AG09309 (cell line): ENCODE measurements around the gene RNF126.

Experiments
- DNase-seq: peaks from one replicate; pipeline ENCODE4 v3.0.0-alpha.2; 2010; ENCODE audit warnings: low read depth
- H3K4me3 ChIP-seq: 2 replicates; pipeline ENCODE4 v1.5.1; 2011; ENCODE audit warnings: mild to moderate bottlenecking, low read depth, low read length, moderate library complexity; ENCODE audit not compliant: control insufficient read depth
- CTCF ChIP-seq: IDR thresholded peaks from 2 replicates; pipeline ENCODE4 v1.5.1; 2011; ENCODE audit warnings: mild to moderate bottlenecking, low read depth, low read length, inconsistent platforms; ENCODE audit not compliant: insufficient read depth, control insufficient read depth; ENCODE audit errors: missing control alignments

RNF126 gene

GRCh38 chr19:652467-653389 lies 10.3 kb downstream of the RNF126 start:
- H3K4me3 ChIP-seq, result no peak overlapping the region
- DNase-seq, result no peak
- TF ChIP-seq CTCF, result no peak

DNA sequence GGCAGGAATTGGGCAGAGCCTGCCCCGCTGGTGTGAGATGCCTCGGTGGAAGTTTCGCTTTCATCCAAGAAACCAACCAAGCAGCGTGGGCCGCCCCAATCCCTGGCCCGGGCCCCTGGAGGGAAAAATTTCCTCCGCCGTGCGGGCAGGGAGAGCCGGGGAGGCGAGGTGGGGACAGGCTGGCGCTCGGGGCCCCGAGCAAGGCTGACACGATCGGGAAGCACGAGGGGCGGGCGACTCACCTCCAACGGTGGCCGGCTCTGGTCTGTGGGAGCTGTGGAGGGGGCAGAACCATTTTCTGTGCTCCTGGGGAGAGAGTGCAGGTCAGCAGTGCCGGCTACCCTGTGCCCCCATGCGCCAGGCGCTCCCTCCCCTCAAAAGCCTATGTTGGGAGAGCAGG lies 11.0 kb downstream of the RNF126 start:
- TF ChIP-seq CTCF, result no peak
- no peak overlapping the region for H3K4me3 ChIP-seq
- DNase-seq, result no peak

DNA sequence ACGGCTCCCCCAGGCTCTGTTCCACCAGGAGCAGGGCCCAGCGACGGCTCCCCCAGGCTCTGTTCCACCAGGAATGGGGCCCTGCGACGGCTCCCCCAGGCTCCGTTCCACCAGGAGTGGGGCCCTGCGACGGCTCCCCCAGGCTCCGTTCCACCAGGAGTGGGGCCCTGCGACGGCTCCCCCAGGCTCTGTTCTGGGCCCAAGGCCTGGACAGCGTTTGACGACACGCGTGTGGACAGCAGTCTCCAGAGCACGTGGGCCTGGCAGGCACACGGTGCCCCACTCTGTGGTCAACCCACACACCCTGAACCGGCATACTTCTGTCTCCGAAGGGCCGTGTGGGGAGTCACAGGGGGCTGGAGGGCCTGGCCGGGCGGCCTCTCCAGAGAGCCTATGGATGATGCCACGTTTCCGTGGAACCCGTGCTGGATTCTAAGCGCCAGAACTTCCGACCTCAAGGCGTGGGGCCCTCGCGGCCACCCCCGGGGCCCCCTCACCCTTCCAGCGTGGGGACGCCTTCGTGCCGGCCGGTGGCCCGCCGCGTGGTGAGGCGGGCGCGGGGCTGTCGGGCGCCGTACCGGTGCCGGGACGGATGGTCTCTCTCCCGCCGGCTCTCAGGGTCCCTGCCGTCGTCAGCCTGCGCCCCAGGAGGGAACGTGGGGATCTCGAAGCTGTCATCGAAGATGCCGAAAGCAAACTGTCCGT lies 11.7 kb downstream of the RNF126 start:
- no peak for TF ChIP-seq CTCF
- no peak overlapping the region for H3K4me3 ChIP-seq
- no peak for DNase-seq

GRCh38 chr19:650121-650520 lies 12.9 kb downstream of the RNF126 start:
- TF ChIP-seq CTCF, result no peak
- no peak overlapping the region for H3K4me3 ChIP-seq
- DNase-seq, result no peak

GRCh38 chr19:648904-649801 lies 13.9 kb downstream of the RNF126 start:
- TF ChIP-seq CTCF, result no peak

GRCh38 chr19:648305-648704 lies 14.7 kb downstream of the RNF126 start:
- no peak for DNase-seq
- no peak overlapping the region for H3K4me3 ChIP-seq
- TF ChIP-seq CTCF, result no peak

More at GRCh38 chr19:648904-649801, 13.9 kb downstream of the RNF126 start:
- DNase-seq, result no peak
- no peak overlapping the region for H3K4me3 ChIP-seq
